GM21619 (cell line): ENCODE results near the gene PTCH1.

ENCODE experiments used
- ATAC-seq: cut with Tn5 transposase; IDR thresholded peaks from one replicate; pipeline ENCODE4 v1.9.1; 2021; ENCODE audit not compliant: unreplicated experiment

The PTCH1 gene

DNA sequence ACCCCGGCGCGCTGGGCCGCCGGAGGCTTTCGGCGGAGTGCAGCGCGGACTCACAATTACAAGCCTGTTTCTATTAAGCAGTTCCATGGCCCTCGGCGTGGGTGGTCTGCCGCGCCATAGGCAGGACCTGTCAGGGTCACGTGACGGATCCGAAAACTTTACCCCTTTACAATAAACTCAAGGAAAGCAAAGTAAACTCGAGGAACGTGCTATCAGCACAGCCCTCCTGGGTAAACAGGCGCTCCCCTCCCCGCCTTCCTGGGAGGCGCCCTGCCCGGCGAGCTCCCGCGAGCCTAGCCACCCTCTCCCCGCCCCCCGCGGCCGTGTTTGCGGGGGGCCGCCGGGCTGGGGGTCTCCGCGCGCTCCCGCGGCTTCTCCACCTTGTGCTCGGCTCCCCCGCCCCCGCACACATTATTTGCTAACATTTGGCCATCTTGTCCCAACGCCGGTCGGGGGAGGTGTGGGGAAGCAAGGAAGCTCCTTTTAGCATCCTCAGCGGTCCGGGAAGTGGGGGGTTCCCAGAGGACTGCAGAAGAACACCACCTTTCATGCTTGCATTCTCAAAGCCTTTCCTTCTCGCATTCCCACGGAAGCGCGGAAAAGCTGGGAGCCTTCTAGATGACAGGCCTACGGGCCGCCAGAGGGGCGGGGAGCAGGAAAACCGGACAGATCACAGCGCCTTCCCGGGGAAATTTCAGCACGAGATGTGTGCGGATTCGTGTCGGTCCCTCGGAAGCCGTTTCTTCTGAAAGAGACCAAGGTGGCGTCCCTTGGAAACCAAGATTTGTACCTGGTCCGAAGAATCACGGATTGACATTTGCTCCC is at the start of gene PTCH1:
Gene PTCH1, minus strand, starts transcription at position 238 of the 825 bp plus-strand sequence.
- ATAC-seq: no peak

DNA sequence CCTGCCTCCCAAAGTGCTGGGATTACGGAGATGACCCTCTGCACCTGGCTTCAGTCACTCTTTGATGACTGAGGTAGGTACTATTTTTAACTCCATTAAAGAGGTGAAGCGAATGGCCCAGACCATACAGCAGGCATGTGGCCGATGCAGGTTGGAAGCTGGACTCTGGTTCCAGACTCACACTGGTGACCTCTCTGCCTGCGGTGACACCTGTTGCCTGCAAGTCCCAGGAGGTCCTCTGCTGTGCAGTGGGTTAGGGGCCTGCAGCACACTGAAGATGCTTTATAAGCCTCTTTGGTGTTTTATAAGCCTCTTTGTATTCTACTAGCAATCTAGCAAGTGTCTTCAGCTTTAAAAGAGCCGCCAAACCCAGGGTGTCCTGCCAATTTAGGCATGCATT is 49.2 kb upstream of the PTCH1 start:
- ATAC-seq: no peak

GRCh38 chr9:95561913-95562312 is 45.1 kb upstream of the PTCH1 start:
- no peak for ATAC-seq

GRCh38 chr9:95557142-95557541 is 40.4 kb upstream of the PTCH1 start:
- ATAC-seq: no peak

DNA sequence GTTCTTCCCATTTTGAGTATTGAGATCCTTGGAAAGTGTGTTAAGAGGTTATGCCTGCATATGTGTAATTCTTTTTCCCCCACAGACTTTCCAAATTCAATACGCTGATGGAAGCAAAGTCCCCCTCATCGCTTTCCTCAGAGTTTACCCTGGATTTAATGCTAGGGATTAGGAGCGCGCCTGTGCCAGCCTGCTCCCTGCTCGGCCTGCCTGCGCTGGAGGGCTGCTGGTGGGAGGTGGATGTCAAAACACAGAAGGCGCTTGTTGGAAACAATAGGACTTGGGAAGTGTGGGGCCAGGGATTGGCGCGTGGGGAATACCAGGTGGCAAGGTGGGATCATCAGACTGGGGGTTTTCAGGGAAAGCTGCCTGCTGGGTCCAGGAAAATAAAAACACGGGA is 39.8 kb upstream of the PTCH1 start:
- no peak for ATAC-seq

DNA sequence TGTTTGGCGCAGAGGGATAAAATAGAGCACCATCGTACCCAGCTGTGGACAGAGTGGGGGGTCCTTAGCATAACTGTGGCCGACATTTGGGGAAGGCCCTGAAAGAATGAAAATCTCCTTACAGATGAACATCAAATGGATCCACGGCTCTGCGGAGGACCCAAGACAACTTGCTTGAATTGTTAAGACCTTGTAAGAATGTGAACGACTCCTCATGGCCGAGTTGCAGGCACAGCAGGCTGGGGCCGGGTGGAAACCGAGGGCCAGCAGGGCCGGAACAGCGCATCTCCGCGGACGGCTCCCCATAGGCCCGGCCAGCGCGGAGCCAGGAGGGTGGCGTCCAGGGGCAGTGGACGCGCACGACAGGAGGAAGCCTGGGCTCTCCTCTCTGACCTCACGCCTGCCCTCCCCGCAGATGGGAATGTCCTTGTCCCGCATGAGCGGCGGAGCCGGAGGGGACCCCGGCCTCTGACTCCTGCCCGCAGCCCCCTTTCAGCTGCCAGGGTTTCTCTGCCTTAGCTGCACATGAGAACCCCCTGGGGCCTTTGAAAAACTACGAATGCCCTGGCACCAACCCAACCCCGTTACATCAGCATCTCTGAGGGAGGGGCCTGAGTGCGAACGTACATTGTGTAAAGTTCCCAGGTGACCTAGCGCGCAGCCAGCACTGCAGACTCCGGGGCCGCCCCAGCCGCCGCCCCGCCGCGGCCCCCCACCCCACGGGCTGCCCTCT is 36.2 kb upstream of the PTCH1 start:
- no peak for ATAC-seq

GRCh38 chr9:95552255-95552654 is 35.5 kb upstream of the PTCH1 start:
- no peak for ATAC-seq

GRCh38 chr9:95551406-95551805 is 34.6 kb upstream of the PTCH1 start:
- ATAC-seq: no peak

DNA sequence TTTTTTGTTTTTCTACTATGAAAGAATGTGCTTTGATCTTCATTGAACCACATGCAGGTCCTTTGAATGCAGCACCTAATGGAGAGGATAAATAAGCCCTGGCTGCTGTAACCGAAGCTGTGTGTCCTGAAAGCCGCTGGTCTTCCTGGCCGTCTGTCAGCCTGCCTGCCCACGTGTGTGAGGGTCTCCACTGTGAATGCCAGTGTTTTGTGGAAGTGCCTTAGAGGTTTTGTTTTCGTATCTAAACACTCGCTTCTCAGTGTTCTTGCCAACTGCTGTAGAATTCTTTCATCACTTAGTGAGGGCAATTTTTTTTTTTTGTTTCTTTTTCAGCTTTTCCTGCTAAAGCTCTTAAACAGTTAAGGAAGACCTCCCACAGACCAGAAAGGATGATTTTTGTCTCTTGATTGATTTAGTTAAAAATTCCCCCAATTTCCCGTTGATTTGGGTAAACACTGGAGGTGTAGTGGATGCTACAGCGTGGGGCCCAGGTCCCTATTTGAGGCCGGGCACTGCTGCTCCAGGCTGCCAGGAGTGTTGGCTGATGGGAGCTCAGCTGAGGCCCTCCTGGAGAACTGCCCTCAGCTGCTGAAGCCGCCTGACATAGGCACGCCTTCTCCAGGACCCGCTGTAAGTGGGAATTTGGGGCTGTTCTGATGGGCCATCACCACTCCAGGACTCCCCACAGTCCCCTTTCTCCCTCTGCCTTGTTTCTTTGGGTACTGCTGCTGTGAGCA is 29.2 kb upstream of the PTCH1 start:
- no peak for ATAC-seq

DNA sequence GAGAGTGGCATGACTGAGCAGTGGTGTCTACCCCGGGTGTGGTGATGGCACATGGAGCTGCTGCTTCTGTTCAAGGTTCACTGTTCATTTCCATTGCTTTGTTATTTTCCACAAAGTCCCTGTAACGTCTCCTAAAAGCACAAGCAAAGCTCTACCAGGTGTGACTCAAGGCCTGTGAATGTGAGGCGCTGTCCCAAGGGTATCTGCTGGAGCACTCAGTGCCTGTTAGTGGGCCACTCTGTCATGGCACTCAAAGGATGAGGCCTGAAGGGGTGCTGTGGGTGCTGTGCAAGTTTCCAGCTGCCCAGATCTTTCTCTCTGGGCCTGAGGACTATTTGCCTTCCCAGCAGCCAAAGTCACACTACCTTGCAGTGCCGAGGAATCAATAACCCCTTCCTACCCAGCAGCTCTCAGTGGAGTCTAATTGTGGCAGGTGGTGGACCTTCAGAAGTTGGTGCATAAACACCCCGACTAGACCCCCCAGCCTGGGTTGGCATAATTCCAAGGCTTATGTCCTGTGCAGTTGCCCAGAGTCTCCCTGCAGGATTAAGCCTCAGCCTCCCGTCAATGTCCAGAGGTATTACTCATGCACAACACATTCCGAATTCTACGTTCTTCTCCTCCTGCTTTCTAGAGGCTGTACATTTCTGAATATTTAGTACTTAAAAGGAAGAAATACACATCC is 17.4 kb upstream of the PTCH1 start:
- ATAC-seq: no peak

GRCh38 chr9:95529910-95530309 is 13.1 kb upstream of the PTCH1 start:
- no peak for ATAC-seq

GRCh38 chr9:95528908-95529502 is 12.2 kb upstream of the PTCH1 start:
- no peak for ATAC-seq

- no peak for ATAC-seq
Measured at GRCh38 chr9:95522871-95523370, 6.2 kb upstream of the PTCH1 start.

DNA sequence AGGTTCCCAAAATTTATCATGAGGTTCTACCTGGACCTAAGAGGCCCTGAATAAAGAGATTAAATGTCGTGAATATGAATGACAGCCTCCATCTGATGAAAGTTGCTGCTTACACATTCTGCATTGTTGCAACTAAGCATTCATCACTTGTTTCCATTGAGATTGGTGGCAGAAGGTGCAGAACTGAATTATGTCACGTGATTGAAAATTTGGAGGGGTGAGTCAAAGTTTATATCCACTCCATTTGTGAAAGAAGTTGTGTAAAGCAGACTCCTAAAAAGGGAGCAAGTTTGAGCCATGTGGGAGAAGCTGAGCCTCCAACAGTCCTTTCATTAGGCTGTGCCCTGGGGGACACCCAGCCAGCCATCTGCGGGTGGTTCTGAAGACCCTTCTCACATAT is 4.9 kb upstream of the PTCH1 start:
- no peak for ATAC-seq

- no peak for ATAC-seq
Measured at GRCh38 chr9:95517559-95518425, 1.0 kb upstream of the PTCH1 start.

DNA sequence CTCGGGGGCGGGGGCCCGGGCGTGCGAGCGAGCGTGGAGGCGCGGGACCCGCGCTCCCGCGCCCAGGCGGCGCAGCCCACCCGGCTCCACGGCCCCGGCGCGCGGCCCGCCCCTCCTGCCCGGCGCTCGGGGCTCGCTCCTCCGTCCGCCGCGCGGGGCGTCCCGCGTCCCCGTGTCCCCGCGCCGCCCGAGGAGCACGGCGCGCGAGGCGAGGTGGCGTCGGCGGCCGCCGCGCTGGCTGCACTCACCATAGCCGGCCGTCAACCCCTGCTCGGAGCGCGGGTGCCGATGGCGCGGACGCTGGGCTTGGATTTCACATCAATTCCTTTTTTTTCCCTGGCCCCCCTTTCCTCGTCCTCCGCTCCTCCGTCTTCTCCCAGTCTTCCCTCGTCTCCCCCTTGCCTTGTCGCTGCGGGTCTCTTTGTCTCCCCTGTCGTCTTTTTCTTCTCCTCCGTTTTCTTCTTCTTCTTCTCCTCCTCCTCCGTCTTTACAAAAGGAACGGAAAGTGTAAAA is 494 bp downstream of the PTCH1 start:
- no peak for ATAC-seq

GRCh38 chr9:95515272-95516113 is 1.3 kb downstream of the PTCH1 start:
- no peak for ATAC-seq

DNA sequence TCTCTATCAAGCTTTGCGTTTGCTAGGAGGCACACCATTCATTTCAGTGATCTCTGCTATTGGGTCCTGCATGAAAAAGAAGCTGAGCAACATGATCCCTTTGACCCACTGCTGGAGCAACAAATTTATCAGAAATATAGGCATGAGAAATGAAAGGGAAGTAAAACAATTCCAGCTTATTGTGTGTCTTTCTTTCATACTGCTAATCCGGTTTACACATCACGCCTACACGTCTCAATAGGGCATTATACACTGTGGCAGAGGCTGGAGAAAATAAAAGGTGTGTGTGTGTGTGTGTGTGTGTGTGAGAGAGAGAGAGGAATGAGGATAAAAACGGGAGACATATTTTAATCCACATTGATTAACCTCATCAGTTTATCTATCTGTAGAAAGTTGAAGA is 2.4 kb downstream of the PTCH1 start:
- no peak for ATAC-seq

- ATAC-seq: no peak
Measured at GRCh38 chr9:95513711-95514110, 3.1 kb downstream of the PTCH1 start.
